Thyroid gland (tissue), 4 donors: ENCODE measurements around the gene USP19.

ENCODE experiments used
- POLR2A ChIP-seq, 2 donors: fragments of 450-650 bp; IDR thresholded peaks; one replicate each; pipeline ENCODE4 v1.6.1; 2017; ENCODE audit warnings: antibody characterized with exemption in 2 of 2, mild to moderate bottlenecking in 2 of 2, moderate library complexity in 1 of 2
- TF ChIP-seq, protein P1 (sequence below), 6 experiments: fragments of 200-600 bp in 3 of 6; fragments of 450-650 bp in 3 of 6; sonication (generic) in 3 of 6; IDR thresholded peaks; one replicate each; pipeline ENCODE4 v1.5.1; 2016 to 2019; ENCODE audit warnings: antibody characterized with exemption in 6 of 6, mild to moderate bottlenecking in 2 of 6, inconsistent platforms in 1 of 6, moderate library complexity in 1 of 6

DNA sequence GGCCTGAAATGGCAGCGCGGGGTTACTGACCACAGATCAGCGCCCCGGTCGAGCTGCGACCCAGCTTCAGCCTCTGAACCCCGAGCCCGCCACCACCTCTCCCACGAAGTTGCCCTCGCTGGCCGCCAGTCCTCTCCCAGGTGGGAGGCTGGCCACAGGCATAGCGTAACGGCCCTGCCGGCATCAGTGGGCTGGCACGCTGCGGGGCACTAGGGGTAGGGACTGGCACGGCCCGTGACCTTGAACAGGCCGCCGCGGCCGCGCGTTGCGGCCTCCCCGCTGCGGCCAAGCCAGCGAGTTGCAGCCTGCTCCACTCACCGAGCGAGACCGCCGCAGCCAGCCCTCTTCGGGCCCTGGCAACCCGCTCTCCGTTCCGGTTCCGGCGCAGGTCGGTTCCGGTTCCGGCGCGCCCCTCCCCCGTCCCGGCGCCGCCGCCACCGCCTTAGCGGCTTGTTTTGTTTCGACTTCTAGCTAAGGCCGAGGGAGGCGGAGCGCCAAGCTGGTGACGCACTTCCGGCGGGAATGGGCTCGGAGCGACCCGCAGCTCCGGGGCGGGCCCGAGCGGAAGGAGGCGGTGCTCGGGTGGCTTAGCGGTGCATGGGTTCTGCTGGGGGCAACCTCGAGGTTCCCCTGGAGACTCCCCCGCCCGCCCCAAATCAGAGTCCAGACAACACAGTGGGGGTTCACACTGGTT, at the start of gene USP19:
- TF ChIP-seq, protein P1, sequence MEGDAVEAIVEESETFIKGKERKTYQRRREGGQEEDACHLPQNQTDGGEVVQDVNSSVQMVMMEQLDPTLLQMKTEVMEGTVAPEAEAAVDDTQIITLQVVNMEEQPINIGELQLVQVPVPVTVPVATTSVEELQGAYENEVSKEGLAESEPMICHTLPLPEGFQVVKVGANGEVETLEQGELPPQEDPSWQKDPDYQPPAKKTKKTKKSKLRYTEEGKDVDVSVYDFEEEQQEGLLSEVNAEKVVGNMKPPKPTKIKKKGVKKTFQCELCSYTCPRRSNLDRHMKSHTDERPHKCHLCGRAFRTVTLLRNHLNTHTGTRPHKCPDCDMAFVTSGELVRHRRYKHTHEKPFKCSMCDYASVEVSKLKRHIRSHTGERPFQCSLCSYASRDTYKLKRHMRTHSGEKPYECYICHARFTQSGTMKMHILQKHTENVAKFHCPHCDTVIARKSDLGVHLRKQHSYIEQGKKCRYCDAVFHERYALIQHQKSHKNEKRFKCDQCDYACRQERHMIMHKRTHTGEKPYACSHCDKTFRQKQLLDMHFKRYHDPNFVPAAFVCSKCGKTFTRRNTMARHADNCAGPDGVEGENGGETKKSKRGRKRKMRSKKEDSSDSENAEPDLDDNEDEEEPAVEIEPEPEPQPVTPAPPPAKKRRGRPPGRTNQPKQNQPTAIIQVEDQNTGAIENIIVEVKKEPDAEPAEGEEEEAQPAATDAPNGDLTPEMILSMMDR (IDR thresholded peaks at IDR 0.05), result no peak
- TF ChIP-seq POLR2A (IDR thresholded peaks at IDR 0.05), result peak; percentile 15 to 81
